HG02970 (cell line): Measurements from ENCODE around the gene GRIK2.

ENCODE experiments used
- ATAC-seq: cut with Tn5 transposase; IDR thresholded peaks from one replicate; pipeline ENCODE4 v1.9.1; 2021; ENCODE audit warnings: mild to moderate bottlenecking, moderate library complexity, moderate number of reproducible peaks; ENCODE audit not compliant: unreplicated experiment, low FRiP score

Gene GRIK2

GRCh38 chr6:101399616-101400162 is 6.2 kb downstream of the GRIK2 start:
- no peak for ATAC-seq

DNA sequence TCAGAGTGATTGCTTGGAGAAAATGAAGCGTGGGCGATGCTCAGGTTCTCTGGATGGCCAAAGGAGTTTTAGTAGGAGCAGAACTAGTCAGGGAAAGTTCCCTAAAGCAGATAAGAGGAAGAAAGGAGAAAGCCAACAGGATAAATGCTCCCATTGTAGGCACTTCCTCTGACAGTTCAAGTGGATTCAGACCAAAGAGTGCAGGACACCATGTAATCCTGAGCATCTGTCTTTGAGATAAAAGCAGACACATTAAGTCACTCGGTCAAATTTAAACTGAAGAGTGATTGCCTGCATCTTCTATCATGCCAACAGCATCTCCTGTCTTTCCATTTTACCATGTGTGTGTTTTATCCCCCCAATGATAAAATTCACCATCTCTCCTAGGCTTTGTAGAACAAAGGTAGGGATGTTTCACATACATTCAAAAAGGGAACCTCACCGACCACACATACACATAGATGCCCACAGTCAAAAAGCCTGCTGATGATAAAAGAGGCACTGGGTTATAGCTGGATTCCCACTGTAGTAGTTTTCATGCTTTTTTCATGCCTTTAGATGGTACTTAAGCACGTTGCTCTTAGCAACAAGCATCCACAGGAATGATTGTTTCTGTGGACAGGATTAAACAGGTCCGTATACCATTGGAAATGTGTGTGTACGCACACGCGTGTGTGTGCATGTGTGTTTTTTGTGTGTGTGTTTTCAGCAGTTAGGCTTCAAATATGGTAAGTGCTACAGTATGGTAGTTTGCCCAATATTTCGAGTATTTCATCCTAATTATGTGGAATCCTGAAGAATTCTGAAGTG is 7.0 kb downstream of the GRIK2 start:
- ATAC-seq = no peak

DNA sequence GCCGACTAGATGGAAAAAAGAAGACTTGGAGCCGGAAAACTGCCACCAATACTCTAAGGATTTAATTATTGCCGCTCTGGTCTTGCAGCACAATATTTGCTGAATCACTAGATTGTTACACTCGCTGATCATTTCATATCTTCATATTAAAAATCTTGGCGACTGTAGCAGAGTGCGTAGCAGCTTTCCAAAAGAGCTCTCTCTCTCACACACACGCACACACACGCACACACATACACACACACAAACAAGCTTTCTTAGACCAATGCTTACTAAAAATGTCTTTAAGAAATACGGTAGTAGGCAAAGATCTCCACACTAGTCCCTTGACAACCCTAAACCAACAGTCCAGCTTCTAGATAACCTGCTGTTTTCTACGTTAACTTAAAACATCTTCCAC is 7.7 kb downstream of the GRIK2 start:
- ATAC-seq = no peak

- ATAC-seq = no peak
Measured at GRCh38 chr6:101401792-101402621, 8.5 kb downstream of the GRIK2 start.

- ATAC-seq = no peak
Measured at GRCh38 chr6:101402622-101403031, 9.1 kb downstream of the GRIK2 start.

GRCh38 chr6:101403216-101403945 is 9.9 kb downstream of the GRIK2 start:
- no peak for ATAC-seq

DNA sequence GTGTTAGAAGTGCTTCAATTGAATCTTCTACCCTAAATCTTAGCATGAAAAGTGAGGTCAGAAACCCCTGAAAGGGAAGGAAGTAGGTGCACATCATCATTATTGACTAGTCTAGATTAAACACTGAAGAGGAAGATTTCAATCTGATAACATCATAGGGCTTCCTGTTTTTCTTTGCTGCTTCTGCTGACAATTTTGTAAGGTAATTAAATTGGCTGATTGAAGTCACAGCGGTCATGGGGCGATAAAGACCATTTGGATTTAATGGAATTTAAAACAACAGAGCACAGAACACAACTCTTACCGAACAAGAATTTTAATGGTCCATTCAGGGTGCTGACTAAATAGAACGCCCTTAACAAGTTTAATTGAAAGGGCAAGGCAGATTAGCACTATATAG is 11.3 kb downstream of the GRIK2 start:
- ATAC-seq = no peak

- no peak for ATAC-seq
Measured at GRCh38 chr6:101413773-101414172, 20.3 kb downstream of the GRIK2 start.

GRCh38 chr6:101417900-101418299 is 24.4 kb downstream of the GRIK2 start:
- ATAC-seq = no peak

DNA sequence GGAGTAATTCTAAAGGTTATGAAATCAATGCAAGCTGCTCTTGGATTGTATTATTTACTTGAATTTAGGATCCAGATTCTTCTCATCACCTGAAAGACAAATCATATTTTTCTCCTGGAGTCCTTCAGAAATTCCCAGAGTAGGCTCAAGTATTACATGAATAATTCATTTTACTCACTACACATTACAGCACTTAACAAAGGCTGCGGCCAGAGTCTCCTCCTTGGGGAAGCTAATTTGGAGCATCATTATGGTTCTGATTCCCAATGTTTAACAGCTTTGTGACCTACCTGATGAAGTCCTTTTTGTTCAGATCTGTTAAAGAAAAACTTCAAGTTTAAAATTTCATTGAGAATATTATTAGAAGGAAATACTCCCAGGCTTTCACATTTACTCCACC is 28.7 kb downstream of the GRIK2 start:
- no peak for ATAC-seq

DNA sequence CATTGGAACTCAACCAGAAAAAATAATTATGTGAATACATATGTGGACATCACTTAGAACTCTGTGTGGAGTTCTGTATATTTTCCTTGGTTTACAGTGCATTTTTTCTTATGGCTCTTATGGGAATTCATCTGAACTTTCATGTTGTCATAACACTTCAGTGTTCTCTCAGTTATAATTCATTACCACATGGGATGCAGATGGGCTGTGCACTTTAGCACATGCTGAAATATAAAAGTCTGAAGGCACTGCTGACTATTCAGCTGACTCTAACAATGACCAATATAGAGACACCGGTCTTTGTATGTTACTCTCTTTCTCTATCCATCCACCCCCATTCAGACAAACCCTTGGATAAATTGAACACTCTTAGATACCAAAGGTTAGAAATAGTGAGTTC is 29.3 kb downstream of the GRIK2 start:
- no peak for ATAC-seq

DNA sequence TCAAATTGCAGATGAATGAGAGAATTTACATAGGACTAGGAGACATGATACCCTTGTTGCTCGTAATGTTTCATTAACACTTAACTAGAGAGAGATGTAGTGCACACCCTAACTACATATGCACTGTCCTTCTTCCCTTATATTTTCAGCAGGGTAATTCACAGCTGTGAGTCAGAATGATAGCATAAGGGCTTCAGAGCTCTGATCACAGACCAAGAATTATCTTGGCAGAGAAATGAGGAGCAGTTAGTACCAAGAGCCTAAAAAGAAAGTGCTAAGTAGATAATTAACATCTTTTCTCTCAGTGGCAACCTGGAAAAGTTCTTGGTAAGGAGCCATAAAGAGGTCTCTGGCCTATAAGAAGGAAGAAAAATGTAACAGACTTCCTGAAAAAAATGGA is 35.8 kb downstream of the GRIK2 start:
- ATAC-seq = no peak

DNA sequence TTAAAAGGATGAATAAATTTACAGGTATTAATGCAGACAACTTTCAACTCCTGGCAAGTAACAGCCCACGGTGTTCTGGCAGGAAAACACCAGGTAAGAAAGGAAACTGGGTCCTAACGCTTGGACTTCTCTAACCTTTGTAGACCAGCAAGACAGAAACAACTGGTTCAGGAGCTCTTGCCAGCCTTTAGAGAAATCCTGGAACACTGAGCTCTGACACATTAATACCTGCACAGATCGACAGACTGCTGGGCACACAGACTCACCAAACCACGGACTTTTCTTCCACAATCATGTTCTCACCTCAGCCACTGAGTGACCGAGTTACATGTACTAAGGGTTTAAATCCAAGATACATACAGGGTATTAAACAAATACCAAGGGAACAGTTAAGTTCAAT is 36.3 kb downstream of the GRIK2 start:
- no peak for ATAC-seq

DNA sequence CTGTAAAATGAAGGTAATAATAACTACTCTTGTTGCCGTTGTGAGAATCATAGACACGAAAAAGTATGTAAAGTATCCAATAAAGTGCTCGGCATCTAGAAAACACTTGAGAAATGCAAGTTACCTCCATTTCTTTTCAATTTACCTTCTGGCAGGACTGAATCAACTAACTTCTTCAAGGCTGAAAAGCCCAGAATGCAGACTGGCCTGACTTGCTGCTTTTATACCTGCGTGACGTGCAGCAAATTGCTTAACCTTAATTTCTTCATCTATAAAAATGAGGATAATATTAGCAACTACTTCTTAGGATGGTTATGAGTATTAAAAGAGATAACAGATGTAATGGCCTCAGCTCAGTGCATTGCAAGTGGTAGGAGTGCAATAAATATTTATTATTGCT is 39.6 kb downstream of the GRIK2 start:
- ATAC-seq = no peak

DNA sequence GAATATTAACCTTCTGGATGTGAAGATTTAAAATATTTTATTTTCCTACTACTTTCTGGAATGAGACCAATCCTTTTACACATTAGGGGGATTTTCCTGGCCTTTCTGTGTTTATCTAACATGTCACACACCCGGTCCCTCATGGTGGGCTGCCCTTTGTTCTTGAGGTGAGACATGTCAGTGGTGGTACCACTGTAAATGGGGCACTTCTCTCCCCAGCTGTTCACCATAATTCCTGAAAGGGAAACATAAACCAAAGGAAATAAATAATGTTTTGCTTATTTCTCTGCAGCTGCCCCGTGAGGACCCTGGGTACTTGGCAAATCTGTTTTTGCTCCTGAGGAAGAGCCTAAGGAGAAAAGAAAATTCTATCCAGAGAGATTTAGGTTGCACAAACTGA is 41.1 kb downstream of the GRIK2 start:
- no peak for ATAC-seq

GRCh38 chr6:101435038-101435437 is 41.5 kb downstream of the GRIK2 start:
- no peak for ATAC-seq

- no peak for ATAC-seq
Measured at GRCh38 chr6:101439790-101440189, 46.3 kb downstream of the GRIK2 start.

DNA sequence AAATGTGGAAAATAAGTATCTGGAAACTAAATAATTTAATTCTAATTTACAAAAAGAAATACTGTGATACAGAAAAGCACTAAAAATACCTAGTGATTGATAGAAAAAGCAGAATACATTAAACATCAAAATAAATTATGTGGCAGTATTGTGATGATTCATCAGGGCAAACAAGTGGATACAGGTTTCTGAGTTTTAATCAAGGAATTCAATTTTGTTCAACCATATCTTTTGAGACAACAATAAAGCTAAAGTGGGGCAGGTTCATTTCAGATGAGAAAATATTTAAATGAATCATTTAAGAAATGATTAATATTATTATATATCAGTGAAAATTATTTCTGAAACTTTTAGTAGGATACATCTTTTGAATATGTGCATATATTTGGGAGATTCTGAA is 49.8 kb downstream of the GRIK2 start:
- ATAC-seq = no peak

- ATAC-seq = no peak
Measured at GRCh38 chr6:101444717-101445116, 51.2 kb downstream of the GRIK2 start.

DNA sequence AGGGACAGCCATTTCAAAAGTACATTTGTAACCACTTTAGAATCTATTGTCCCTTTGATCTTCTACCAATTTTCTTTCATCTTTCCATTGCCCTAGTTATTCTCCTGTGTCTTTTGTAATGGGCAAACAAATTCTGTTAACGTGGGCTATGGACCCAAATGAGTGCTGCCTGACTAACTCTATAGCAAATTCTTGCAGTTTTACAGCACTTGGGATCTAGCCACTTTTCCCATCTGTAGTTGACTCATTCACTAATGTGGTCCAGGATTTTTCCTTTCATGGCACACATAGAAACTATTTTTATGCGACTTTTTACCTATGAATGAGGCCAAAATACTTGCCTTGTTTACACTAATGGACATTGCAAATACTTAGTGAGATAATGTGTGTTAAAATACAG is 52.0 kb downstream of the GRIK2 start:
- ATAC-seq = no peak

DNA sequence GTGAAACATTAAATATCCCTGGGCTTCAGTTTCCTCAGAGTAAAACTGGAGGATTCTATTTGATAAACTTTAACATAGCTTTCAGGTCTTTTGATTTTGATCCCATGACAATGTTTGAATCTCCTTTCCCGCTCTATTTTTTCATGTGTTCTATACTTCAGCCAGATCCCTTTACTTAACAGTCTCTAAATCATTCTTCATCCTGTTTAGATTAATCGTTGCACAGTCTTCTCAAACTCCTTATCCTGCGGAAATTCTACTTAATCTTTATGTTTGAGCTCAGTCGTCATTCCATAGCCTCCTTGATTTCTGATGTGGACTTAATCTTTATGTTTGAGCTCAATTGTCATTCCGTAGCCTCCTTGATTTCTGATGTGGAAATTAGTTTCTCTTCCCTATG is 57.4 kb downstream of the GRIK2 start:
- ATAC-seq = no peak
